ENCODE data around the gene MFSD11.
"Not testable (repeated sequence)": the region's sequence is repeated elsewhere in the genome, so short reads cannot be mapped to it uniquely, and the experiment has no call there.

The MFSD11 gene

GRCh38 chr17:76707985-76708807, 29.7 kb upstream of the MFSD11 start:
- Histone ChIP-seq H3K4me3 (replicated peaks; ENCODE audit: insufficient read depth, low read length) (no peak overlapping the region), H3K27ac (replicated peaks) (no peak overlapping the region), H3K27me3 (ENCODE audit: insufficient read depth, poor library complexity, severe bottlenecking) (no peaks in the 10 kb centered on the region)

GRCh38 chr17:76709077-76709950, 28.6 kb upstream of the MFSD11 start:
- Histone ChIP-seq H3K27me3 (ENCODE audit: insufficient read depth, poor library complexity, severe bottlenecking) (no peaks in the 10 kb centered on the region), H3K27ac (replicated peaks) (no peak overlapping the region), H3K4me3 (replicated peaks; ENCODE audit: insufficient read depth, low read length) (no peak overlapping the region)
- DNase-seq (ENCODE audit: low read depth in 1 of 2, low spot score in 1 of 2), result no peak
- TF ChIP-seq POLR2AphosphoS5 (IDR thresholded peaks at IDR 0.05; ENCODE audit: low read depth) (no peak), REST (IDR thresholded peaks at IDR 0.05; ENCODE audit: insufficient replicate concordance, low read depth) (no peak), GABPA (IDR thresholded peaks at IDR 0.05; ENCODE audit: low read depth) (no peak), SPI1 (IDR thresholded peaks at IDR 0.05; ENCODE audit: borderline replicate concordance, low read depth) (no peak), CTCF (IDR thresholded peaks at IDR 0.05; ENCODE audit: insufficient read depth, low read length) (no peak)

More at GRCh38 chr17:76707985-76708807, 29.7 kb upstream of the MFSD11 start:
- TF ChIP-seq CTCF (IDR thresholded peaks at IDR 0.05; ENCODE audit: insufficient read depth, low read length) (no peak), SPI1 (IDR thresholded peaks at IDR 0.05; ENCODE audit: borderline replicate concordance, low read depth) (no peak), REST (IDR thresholded peaks at IDR 0.05; ENCODE audit: insufficient replicate concordance, low read depth) (no peak), POLR2AphosphoS5 (IDR thresholded peaks at IDR 0.05; ENCODE audit: low read depth) (no peak), GABPA (IDR thresholded peaks at IDR 0.05; ENCODE audit: low read depth) (no peak)
- no peak for DNase-seq (ENCODE audit: low read depth in 1 of 2, low spot score in 1 of 2)

- not testable (repeated sequence) for H3K27ac ChIP-seq (replicated peaks); H3K27me3 ChIP-seq (ENCODE audit: insufficient read depth, poor library complexity, severe bottlenecking); DNase-seq (ENCODE audit: low read depth in 1 of 2, low spot score in 1 of 2)
- H3K4me3 ChIP-seq (replicated peaks; ENCODE audit: insufficient read depth, low read length), result peak overlapping the region; percentile 46
Observed at GRCh38 chr17:76709951-76710862, 27.7 kb upstream of the MFSD11 start.

Measured in HL-60 (cell line).